ENCODE measurements around the gene CILP. TPM values are rescaled to one million over a fixed set of nuclear protein-coding genes. Genes with fewer than 3 reads are reported as not detected.
A peak's percentile ranks its signal among the peaks of the same experiment; 100 is the strongest.

Gene CILP
- total and polyA plus RNA-seq, 2 of the 13 experiments (the other 11 are each of a cell fraction or from before 2014, with no cell fraction given), result 0.03 TPM; not detected in 1

DNA sequence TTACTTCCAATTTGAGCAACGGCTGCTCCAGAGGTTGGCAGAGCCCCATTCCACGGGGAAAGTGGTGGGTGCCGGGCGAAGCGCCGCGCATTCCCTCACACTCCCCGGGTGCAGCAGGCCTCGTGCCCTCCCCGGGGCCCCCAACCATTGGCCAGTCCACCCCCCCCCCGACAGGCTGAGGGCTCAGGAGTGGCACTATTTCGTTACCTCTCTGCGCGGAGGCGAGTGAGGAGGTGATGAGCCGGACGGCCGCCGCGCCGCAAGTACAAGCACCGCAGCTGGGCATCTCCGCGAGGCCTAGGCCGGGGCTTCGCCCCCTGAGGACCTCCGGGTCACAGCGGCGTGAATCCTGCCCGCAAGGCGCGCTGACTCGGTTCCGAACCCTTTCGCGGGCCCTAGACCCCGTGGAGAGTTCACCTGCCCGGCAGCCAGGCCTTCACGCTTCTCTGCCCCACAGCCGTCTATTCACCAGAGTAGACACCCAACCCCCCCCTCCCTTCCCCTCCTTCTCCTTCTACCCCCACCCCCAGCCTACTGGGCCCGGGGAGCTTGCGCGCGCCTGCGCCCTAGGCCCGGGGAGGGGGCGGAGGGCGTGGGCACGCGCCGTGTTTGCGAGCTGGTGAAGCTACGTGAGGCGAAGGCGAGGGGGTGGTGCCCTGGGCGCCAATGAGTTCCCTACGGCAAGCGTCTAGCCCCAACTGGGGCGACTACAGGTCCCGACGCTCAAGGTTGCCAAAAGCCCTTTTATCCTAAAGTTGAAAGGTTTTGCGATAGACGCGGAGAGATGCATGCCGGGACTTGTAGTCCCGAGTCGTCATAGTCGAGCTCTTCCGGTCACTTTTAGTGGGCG, 26.2 kb downstream of the CILP start, which contains the start of gene CLPX (continued):
- TF ChIP-seq ZFP37 (CRISPR knock-in tag; IDR thresholded peaks at IDR 0.05; ENCODE audit: borderline replicate concordance) (no peak), HOXD1 (CRISPR knock-in tag; IDR thresholded peaks at IDR 0.05) (no peak), HMGA1 (CRISPR knock-in tag; conservative IDR thresholded peaks at IDR 0.05) (no peak), ZNF160 (CRISPR knock-in tag; IDR thresholded peaks at IDR 0.05) (no peak; the same call in 1 of the 2 replicates), SNAPC2 (CRISPR knock-in tag; IDR thresholded peaks at IDR 0.05) (peak; percentile 91), ZNF318 (CRISPR knock-in tag; IDR thresholded peaks at IDR 0.05) (0 out of 2 replicates have a peak, but pooled peaks have one; percentile 11), PAWR (CRISPR knock-in tag; IDR thresholded peaks at IDR 0.05; ENCODE audit: borderline replicate concordance) (no peak), ZNF138 (CRISPR knock-in tag; IDR thresholded peaks at IDR 0.05; ENCODE audit: low read depth) (peak; percentile 65; the same call in 1 of the 2 replicates), RXRB (CRISPR knock-in tag; IDR thresholded peaks at IDR 0.05; ENCODE audit: borderline replicate concordance) (0 out of 2 replicates have a peak, but pooled peaks have one; percentile 49), ZNF629 (CRISPR knock-in tag; conservative IDR thresholded peaks at IDR 0.05) (no peak), ZNF572 (CRISPR knock-in tag; IDR thresholded peaks at IDR 0.05) (no peak), ZNF180 (CRISPR knock-in tag; IDR thresholded peaks at IDR 0.05; ENCODE audit: borderline replicate concordance, low read depth) (no peak), ZMYM4 (CRISPR knock-in tag; IDR thresholded peaks at IDR 0.05) (0 out of 2 replicates have a peak, but pooled peaks have one; percentile 35), ATF1 (CRISPR knock-in tag; IDR thresholded peaks at IDR 0.05) (peak; percentile 80), ESRRA (CRISPR knock-in tag; IDR thresholded peaks at IDR 0.05; ENCODE audit: low read depth) (no peak; the same call in 1 of the 2 replicates), ZNF501 (CRISPR knock-in tag; IDR thresholded peaks at IDR 0.05) (peak; percentile 69), AGO2 (optimal IDR thresholded peaks at IDR 0.05; ENCODE audit: low read depth, low read length) (peak; percentile 68), ZFAT (CRISPR knock-in tag; conservative IDR thresholded peaks at IDR 0.05) (no peak), HNRNPUL1 (IDR thresholded peaks at IDR 0.05; ENCODE audit: low read depth, low read length) (no peak), RNF2 (conservative IDR thresholded peaks at IDR 0.05; ENCODE audit: low read depth) (no peak), ZNF567 (CRISPR knock-in tag; IDR thresholded peaks at IDR 0.05; ENCODE audit: borderline replicate concordance) (no peak), ZNF251 (CRISPR knock-in tag; IDR thresholded peaks at IDR 0.05) (no peak), MTA3 (CRISPR knock-in tag; IDR thresholded peaks at IDR 0.05) (no peak)
